ENCODE results near the gene SPRTN.

DNA sequence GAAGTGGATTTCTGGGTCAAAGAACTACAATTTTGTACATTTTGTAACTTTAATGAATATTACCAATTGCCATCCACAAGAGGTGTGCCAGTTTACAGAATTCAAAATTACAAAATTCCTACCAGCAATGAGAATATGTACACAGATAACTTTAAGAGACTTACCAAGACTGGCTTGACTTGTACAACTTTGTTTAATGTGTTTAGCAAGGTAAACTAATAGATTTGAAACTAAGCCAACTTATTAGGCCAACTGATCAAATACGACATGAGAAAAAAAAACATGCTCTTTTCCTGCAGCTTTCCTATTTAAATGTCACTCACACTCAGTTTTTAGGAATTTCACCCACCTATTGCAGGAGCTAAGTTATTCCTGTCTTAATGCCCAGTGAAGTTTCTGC is 11.8 kb upstream of the SPRTN start:
- no peak for TF ChIP-seq EZH2 (IDR thresholded peaks at IDR 0.05; ENCODE audit: low read depth, low read length, severe bottlenecking)
- no peak for TF ChIP-seq SRF (IDR thresholded peaks at IDR 0.05; ENCODE audit: low read depth, low read length)
- TF ChIP-seq HDAC6 (IDR thresholded peaks at IDR 0.05; ENCODE audit: low read depth, low read length), result no peak
- TF ChIP-seq POLR2A (IDR thresholded peaks at IDR 0.05; ENCODE audit: control extremely low read depth in 1 of 2, low read depth in 2 of 2, low read length in 2 of 2), result no peak
- TF ChIP-seq, protein P1, sequence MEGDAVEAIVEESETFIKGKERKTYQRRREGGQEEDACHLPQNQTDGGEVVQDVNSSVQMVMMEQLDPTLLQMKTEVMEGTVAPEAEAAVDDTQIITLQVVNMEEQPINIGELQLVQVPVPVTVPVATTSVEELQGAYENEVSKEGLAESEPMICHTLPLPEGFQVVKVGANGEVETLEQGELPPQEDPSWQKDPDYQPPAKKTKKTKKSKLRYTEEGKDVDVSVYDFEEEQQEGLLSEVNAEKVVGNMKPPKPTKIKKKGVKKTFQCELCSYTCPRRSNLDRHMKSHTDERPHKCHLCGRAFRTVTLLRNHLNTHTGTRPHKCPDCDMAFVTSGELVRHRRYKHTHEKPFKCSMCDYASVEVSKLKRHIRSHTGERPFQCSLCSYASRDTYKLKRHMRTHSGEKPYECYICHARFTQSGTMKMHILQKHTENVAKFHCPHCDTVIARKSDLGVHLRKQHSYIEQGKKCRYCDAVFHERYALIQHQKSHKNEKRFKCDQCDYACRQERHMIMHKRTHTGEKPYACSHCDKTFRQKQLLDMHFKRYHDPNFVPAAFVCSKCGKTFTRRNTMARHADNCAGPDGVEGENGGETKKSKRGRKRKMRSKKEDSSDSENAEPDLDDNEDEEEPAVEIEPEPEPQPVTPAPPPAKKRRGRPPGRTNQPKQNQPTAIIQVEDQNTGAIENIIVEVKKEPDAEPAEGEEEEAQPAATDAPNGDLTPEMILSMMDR (IDR thresholded peaks at IDR 0.05; ENCODE audit: control extremely low read depth in 1 of 3, insufficient read depth in 1 of 3, low read depth in 1 of 3, low read length in 3 of 3), result no peak
- TF ChIP-seq, protein P2, sequence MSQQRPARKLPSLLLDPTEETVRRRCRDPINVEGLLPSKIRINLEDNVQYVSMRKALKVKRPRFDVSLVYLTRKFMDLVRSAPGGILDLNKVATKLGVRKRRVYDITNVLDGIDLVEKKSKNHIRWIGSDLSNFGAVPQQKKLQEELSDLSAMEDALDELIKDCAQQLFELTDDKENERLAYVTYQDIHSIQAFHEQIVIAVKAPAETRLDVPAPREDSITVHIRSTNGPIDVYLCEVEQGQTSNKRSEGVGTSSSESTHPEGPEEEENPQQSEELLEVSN (IDR thresholded peaks at IDR 0.05), result no peak
- no peak for TF ChIP-seq BRCA1 (IDR thresholded peaks at IDR 0.05; ENCODE audit: low read depth, low read length)
- TF ChIP-seq SP1 (IDR thresholded peaks at IDR 0.05; ENCODE audit: low read depth, low read length), result no peak
- TF ChIP-seq, protein P3, sequence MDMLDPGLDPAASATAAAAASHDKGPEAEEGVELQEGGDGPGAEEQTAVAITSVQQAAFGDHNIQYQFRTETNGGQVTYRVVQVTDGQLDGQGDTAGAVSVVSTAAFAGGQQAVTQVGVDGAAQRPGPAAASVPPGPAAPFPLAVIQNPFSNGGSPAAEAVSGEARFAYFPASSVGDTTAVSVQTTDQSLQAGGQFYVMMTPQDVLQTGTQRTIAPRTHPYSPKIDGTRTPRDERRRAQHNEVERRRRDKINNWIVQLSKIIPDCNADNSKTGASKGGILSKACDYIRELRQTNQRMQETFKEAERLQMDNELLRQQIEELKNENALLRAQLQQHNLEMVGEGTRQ (IDR thresholded peaks at IDR 0.05; ENCODE audit: low read length), result no peak
- no peak for TF ChIP-seq SUZ12 (IDR thresholded peaks at IDR 0.05; ENCODE audit: low read length)
- no peak for TF ChIP-seq CREB1 (IDR thresholded peaks at IDR 0.05)
- TF ChIP-seq POLR2AphosphoS5 (IDR thresholded peaks at IDR 0.05; ENCODE audit: low read depth, low read length), result no peak
- no peak for TF ChIP-seq CEBPB (IDR thresholded peaks at IDR 0.05; ENCODE audit: low read depth, low read length)
